NT2/D1 (cell line): Measurements from ENCODE around the gene ZNF628.

Experiments
- SUZ12 ChIP-seq: IDR thresholded peaks from 2 replicates; pipeline ENCODE4 v1.6.1; 2011; ENCODE audit not compliant: insufficient read length, insufficient read depth; ENCODE audit errors: extremely low read depth
- YY1 ChIP-seq: IDR thresholded peaks from 2 replicates; pipeline ENCODE4 v1.6.1; 2011; ENCODE audit not compliant: insufficient read length, insufficient read depth
- ZNF274 ChIP-seq: IDR thresholded peaks from 2 replicates; pipeline ENCODE4 v1.6.1; 2011; ENCODE audit warnings: mild to moderate bottlenecking, low read depth, low read length

DNA sequence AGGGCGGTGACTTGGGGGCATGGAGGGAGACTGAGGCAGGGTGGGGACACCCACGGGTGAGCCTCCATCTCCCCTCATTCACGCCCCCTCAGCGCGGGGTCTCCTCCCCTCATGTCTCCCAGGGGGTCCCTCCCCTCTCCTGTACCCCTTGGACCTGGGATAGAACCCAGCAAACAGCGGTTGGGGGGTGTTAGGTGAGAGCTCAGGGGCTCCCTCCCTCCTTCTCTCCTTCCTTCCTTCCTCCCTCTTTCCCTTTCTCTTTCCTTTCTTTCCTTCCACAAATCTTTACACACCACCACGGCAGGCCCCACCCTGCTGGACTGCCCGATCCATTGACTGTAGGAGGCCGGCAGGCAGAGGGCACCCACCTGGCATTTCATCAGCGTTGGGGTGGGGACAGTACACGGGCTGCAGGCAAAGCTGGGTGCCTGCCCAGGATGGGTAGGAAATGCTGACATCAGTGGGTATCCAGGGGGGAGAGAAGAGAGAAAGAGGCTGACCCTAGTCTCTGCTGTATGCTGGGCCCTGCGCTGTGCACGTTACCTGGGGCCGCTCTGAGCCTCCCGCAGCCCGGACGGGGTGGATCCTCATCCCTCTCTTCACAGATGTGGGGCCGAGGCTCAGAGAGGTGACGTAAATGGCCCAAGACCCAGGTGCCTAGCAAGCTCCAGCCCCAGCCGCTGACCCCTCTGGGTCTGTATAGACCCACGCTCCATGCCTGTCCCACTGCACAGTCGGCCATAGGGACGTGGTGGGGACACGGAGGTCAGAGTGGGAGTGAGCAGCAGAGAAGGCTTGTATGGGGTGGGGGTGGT is 15.3 kb downstream of the ZNF628 start:
- no peak for TF ChIP-seq YY1
- TF ChIP-seq ZNF274, result no peak
- no peak for TF ChIP-seq SUZ12
